ENCODE results near the gene LRP10. TPM values are rescaled to one million over a fixed set of nuclear protein-coding genes. Genes with fewer than 3 reads are reported as not detected.

Gene LRP10
- total RNA-seq, 1 donor from 2014 or later = 71.0 TPM

Other genes with a start within 250 kb of the LRP10 start
- gene OR6J1, start 227.4 kb upstream of the LRP10 start, total RNA-seq = not detected
- 111 TPM for gene OXA1L, start 105.1 kb upstream of the LRP10 start, total RNA-seq
- gene SLC7A7, start 56.3 kb upstream of the LRP10 start, total RNA-seq = 2.3 TPM
- 96.7 TPM for gene MRPL52, start 41.9 kb upstream of the LRP10 start, total RNA-seq
- 26.1 TPM for gene MMP14, start 35.2 kb upstream of the LRP10 start, total RNA-seq
- 0.19 TPM for gene REM2, start 11.5 kb downstream of the LRP10 start, total RNA-seq
- 48.1 TPM for gene RBM23, start 47.4 kb downstream of the LRP10 start, total RNA-seq
- gene PRMT5, start 57.6 kb downstream of the LRP10 start, total RNA-seq = 40.2 TPM
- gene HAUS4, start 85.3 kb downstream of the LRP10 start, total RNA-seq = 16.5 TPM
- 14.0 TPM for gene AJUBA, start 110.8 kb downstream of the LRP10 start, total RNA-seq
- gene C14orf93, start 138.4 kb downstream of the LRP10 start, total RNA-seq = 3.7 TPM
- 120 TPM for gene PSMB5, start 163.2 kb downstream of the LRP10 start, total RNA-seq
- not detected for gene PSMB11, start 170.5 kb downstream of the LRP10 start, total RNA-seq
- 2.6 TPM for gene CDH24, start 185.8 kb downstream of the LRP10 start, total RNA-seq
- 72.4 TPM for gene ACIN1, start 223.4 kb downstream of the LRP10 start, total RNA-seq
- 28.9 TPM for gene C14orf119, start 223.8 kb downstream of the LRP10 start, total RNA-seq
- gene CIROP, start 233.2 kb downstream of the LRP10 start, total RNA-seq = not detected
- gene CEBPE, start 247.5 kb downstream of the LRP10 start, total RNA-seq = not detected

Measured in cardiac septum (tissue), 1 donor.